Prostate gland (tissue), 2 donors: ENCODE results near the gene GHRH.

Experiments
- POLR2AphosphoS5 ChIP-seq: sonication (generic); formaldehyde crosslinking; IDR thresholded peaks from one replicate; pipeline ENCODE4 v1.6.1; 2017; ENCODE audit warnings: antibody characterized with exemption
- TF ChIP-seq, protein P1 (sequence below), 4 experiments: fragments of 200-600 bp in 2 of 4; fragments of 450-650 bp in 2 of 4; sonication (generic) in 2 of 4; IDR thresholded peaks; 1 replicate in 3 of 4; 2 replicates in 1 of 4; pipeline ENCODE4 v1.5.1; 2016 to 2019; ENCODE audit warnings: antibody characterized with exemption in 4 of 4, mild to moderate bottlenecking in 2 of 4, moderate library complexity in 2 of 4

DNA sequence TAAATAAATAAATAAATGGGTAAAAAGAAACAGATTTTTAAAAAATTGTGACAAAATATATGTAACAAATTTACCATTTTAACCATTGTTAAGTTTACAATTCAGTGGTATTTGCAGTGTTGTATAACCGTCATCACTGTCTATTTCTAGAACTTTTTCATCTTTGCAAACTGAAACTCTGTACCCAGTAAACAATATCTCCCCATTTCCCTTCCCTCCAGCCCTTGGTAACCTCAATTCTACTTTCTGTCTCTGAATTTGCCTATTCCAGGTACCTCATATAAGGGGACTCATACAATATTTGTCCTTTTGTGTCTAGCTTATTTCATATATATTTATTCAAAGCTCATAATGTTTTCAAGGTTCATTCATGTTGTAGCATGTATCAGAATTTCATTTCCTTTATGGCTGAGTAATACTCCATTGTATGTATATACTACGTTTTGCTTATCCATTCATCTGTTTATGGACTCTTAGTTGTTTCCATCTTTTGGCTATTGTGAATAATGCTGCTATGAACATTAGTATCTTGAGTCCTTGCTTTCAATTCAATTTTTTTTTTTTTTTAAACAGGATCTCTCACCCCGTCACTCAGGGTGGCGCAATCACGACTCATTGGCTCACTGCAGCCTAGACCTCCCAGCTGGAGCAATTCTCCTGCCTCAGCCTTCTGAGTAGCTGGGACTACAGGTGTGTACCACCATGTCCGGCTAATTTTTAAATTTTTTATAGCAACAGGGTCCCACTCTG lies 36.8 kb upstream of the GHRH start:
- TF ChIP-seq, protein P1, sequence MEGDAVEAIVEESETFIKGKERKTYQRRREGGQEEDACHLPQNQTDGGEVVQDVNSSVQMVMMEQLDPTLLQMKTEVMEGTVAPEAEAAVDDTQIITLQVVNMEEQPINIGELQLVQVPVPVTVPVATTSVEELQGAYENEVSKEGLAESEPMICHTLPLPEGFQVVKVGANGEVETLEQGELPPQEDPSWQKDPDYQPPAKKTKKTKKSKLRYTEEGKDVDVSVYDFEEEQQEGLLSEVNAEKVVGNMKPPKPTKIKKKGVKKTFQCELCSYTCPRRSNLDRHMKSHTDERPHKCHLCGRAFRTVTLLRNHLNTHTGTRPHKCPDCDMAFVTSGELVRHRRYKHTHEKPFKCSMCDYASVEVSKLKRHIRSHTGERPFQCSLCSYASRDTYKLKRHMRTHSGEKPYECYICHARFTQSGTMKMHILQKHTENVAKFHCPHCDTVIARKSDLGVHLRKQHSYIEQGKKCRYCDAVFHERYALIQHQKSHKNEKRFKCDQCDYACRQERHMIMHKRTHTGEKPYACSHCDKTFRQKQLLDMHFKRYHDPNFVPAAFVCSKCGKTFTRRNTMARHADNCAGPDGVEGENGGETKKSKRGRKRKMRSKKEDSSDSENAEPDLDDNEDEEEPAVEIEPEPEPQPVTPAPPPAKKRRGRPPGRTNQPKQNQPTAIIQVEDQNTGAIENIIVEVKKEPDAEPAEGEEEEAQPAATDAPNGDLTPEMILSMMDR (IDR thresholded peaks at IDR 0.05) = no peak
- TF ChIP-seq POLR2AphosphoS5 = no peak
